Endothelial cell of umbilical vein (primary cell): ENCODE results near the gene LRP1-AS. TPM values are rescaled to one million over a fixed set of nuclear protein-coding genes. Genes with fewer than 3 reads are reported as not detected.
A peak's percentile ranks its signal among the peaks of the same experiment; 100 is the strongest.

Experiments
- BruUV-seq: library from RNA; stranded (reverse); fragments of 400-500 nt; replicated peaks from 2 replicates; lab custom pipeline; 2021; lab: Mats Ljungman, UMichigan
- CTCF ChIA-PET: fragments of 300-600, 350-600 bp; sonication (Branson Sonifier 250); formaldehyde crosslinking; loops from one replicate; lab custom pipeline; 2021; ENCODE audit warnings: antibody characterized with exemption, inconsistent platforms; lab: Charles Lee
- POLR2A ChIA-PET: fragments of 300-600, 350-600 bp; sonication (Branson Sonifier 250); formaldehyde crosslinking; loops from one replicate; lab custom pipeline; 2021; ENCODE audit warnings: antibody characterized with exemption, inconsistent platforms; lab: Charles Lee
- DNase-seq: peaks from one replicate; pipeline ENCODE4 v3.0.0-alpha.2; 2011; ENCODE audit warnings: low read depth, low spot score
- FAIRE-seq: peaks from 2 replicates; lab custom pipeline; 2011; peaks lifted over from hg19 to GRCh38; lab: Jason Lieb, UNC
- H2AFZ ChIP-seq: 2 replicates; pipeline ENCODE4 v1.6.0; 2012; ENCODE audit warnings: low read depth, low read length, control low read depth, inconsistent platforms
- H3K27ac ChIP-seq: 2 replicates; pipeline ENCODE4 v1.5.1; 2011; ENCODE audit warnings: low read depth, mild to moderate bottlenecking, control low read depth, low read length, moderate library complexity; ENCODE audit not compliant: insufficient read depth
- H3K27me3 ChIP-seq, 2 experiments: 2 replicates each; pipeline versions ENCODE4 v1.6.0 to v1.6.1; 2011; ENCODE audit warnings: low read length in 2 of 2, mixed read lengths in 1 of 2; ENCODE audit not compliant: control insufficient read depth in 2 of 2, insufficient read depth in 2 of 2
- H3K36me3 ChIP-seq, 2 experiments: 2 replicates in 1 of 2; 3 replicates in 1 of 2; pipeline ENCODE4 v1.5.1; 2011; ENCODE audit warnings: low read length in 2 of 2, mild to moderate bottlenecking in 1 of 2, moderate library complexity in 1 of 2; ENCODE audit not compliant: control insufficient read depth in 2 of 2, insufficient read depth in 2 of 2; ENCODE audit errors: extremely low read depth in 1 of 2
- H3K4me1 ChIP-seq: 3 replicates; pipeline ENCODE4 v1.5.1; 2011; ENCODE audit warnings: mild to moderate bottlenecking, low read length; ENCODE audit not compliant: control insufficient read depth, insufficient read depth; ENCODE audit errors: extremely low read depth
- H3K4me2 ChIP-seq: 2 replicates; pipeline ENCODE4 v1.6.1; 2011; ENCODE audit warnings: low read length, control low read depth, mixed read lengths; ENCODE audit not compliant: insufficient read depth
- H3K4me3 ChIP-seq, 3 experiments: fragments of 200-600 bp in 1 of 3; sonication (generic), shearing (Covaris generic) in 1 of 3; replicated peaks in 1 of 3; 2 replicates each; pipeline ENCODE4 v1.5.1; 2011 to 2016; ENCODE audit warnings: control low read depth in 3 of 3, low read length in 3 of 3, mild to moderate bottlenecking in 2 of 3, inconsistent platforms in 1 of 3, low read depth in 1 of 3, moderate library complexity in 1 of 3; ENCODE audit not compliant: insufficient read depth in 1 of 3
- H3K79me2 ChIP-seq: 2 replicates; pipeline ENCODE4 v1.6.0; 2012; ENCODE audit warnings: low read length, inconsistent platforms; ENCODE audit not compliant: control insufficient read depth, insufficient read depth
- H3K9ac ChIP-seq: replicated peaks from 2 replicates; pipeline ENCODE3; 2011; ENCODE audit warnings: low read length, control low read depth; ENCODE audit not compliant: insufficient read depth; ENCODE audit errors: extremely low read depth
- H3K9me1 ChIP-seq: replicated peaks from 3 replicates; pipeline ENCODE4 v1.6.0; 2011; ENCODE audit warnings: mild to moderate bottlenecking, low read length; ENCODE audit not compliant: control insufficient read depth, insufficient read depth; ENCODE audit errors: extremely low read depth
- H3K9me3 ChIP-seq: replicated peaks from 2 replicates; pipeline ENCODE4 v1.5.1; 2012; ENCODE audit warnings: low read length, inconsistent platforms; ENCODE audit not compliant: control insufficient read depth, insufficient read depth
- H4K20me1 ChIP-seq: replicated peaks from 2 replicates; pipeline ENCODE3; 2011; ENCODE audit warnings: mild to moderate bottlenecking, low read length; ENCODE audit not compliant: control insufficient read depth, insufficient read depth; ENCODE audit errors: extremely low read depth
- CTCF ChIP-seq, 2 donors: IDR thresholded peaks; 1 replicate in 1 of 2; 2 replicates in 1 of 2; pipeline ENCODE4 v1.5.1; 2011; ENCODE audit warnings: low read length in 2 of 2, mild to moderate bottlenecking in 2 of 2, moderate library complexity in 2 of 2, control low read depth in 1 of 2, inconsistent platforms in 1 of 2, low read depth in 1 of 2; ENCODE audit not compliant: insufficient read depth in 1 of 2; ENCODE audit errors: extremely low read depth in 1 of 2
- FOS ChIP-seq: IDR thresholded peaks from 2 replicates; pipeline ENCODE4 v1.6.1; 2011; ENCODE audit warnings: mild to moderate bottlenecking, low read length, moderate library complexity, borderline replicate concordance; ENCODE audit not compliant: insufficient read depth
- GATA2 ChIP-seq: IDR thresholded peaks from 2 replicates; pipeline ENCODE4 v1.7.0; 2011; ENCODE audit warnings: low read depth, mild to moderate bottlenecking, moderate library complexity, mixed read lengths, low read length; ENCODE audit not compliant: insufficient read length, insufficient read depth
- POLR2A ChIP-seq: IDR thresholded peaks from 2 replicates; pipeline ENCODE4 v1.6.1; 2012; ENCODE audit warnings: low read depth, mild to moderate bottlenecking, control low read depth, low read length
- dilution Hi-C: fragments of 300-500 bp; cut with MboI; formaldehyde crosslinking; loops from one replicate; pipeline ENCODE4 v1.15.0; 2019; ENCODE audit warnings: low sequenced_read_pairs; ENCODE audit not compliant: extremely low pct_ligation_motif_present
- intact Hi-C: fragments of 100-400 bp; cut with micrococcal nuclease; formaldehyde crosslinking; loops from one replicate; pipeline ENCODE4 v1.10.0; 2022
- polyA plus RNA-seq, 4 experiments: library from polyadenylated mRNA; depleted of rRNA in 3 of 4; stranded (reverse) in 3 of 4; unstranded in 1 of 4; fragments of >200 nt; gene quantifications; 2 replicates each; pipeline versions ENCODE4 v1.2.1 to v1.2.3, GENCODE V29; 2011 to 2012; ENCODE audit warnings: missing spikeins in 1 of 4
- total RNA-seq: library from RNA; stranded (reverse); gene quantifications from 2 replicates; pipeline ENCODE4 v1.2.3, GENCODE V29; 2021

Gene LRP1-AS
- total and polyA plus RNA-seq, 2 donors (not counting 3 experiments of a cell fraction or from before 2014, with no cell fraction given) = not detected

- CTCF ChIA-PET = interaction anchor here (0.6 to 18.0 kb wide), 28 partner anchors 9 to 440 kb away, joined by 3 to 429 read pairs (median 4); partner anchors contain the start of genes NEMP1 and STAT6
- H3K4me3 ChIP-seq = no peak overlapping the region
- dilution Hi-C loops = loop anchor here (5.0 kb wide), 1 partner anchor 48 kb away; no protein-coding TSS in a partner anchor
- peak; percentile 65 for DNase-seq
- H3K4me1 ChIP-seq = peaks cover 4% of the 10 kb centered on the region
- H2AFZ ChIP-seq = no peak overlapping the region
- no peaks in the 10 kb centered on the region for H3K9me1 ChIP-seq
- H3K27ac ChIP-seq = no peak overlapping the region
- intact Hi-C loops = loop anchor here (1.0 kb wide), 2 partner anchors 49 to 59 kb away; no protein-coding TSS in a partner anchor
- peak; percentile 96 for FAIRE-seq
- H3K9ac ChIP-seq = no peak overlapping the region
- POLR2A ChIA-PET = no interaction called here
- no peak for TF ChIP-seq POLR2A
- TF ChIP-seq CTCF (IDR thresholded peaks at IDR 0.05; ENCODE audit: extremely low read depth in 1 of 2, insufficient read depth in 1 of 2, low read depth in 1 of 2, low read length in 2 of 2) = peak; percentile 90 to 93
- no peak for TF ChIP-seq GATA2
- H3K79me2 ChIP-seq = no peaks in the 10 kb centered on the region
- H3K27me3 ChIP-seq = peaks cover 17 to 32% of the 10 kb centered on the region in 2 experiments
- no peak overlapping the region for H3K4me2 ChIP-seq
- H3K9me3 ChIP-seq = no peaks in the 10 kb centered on the region
- H3K36me3 ChIP-seq = no peaks in the 10 kb centered on the region
- no peaks in the 10 kb centered on the region for H4K20me1 ChIP-seq
- BruUV-seq = no TSS peak
These were observed 23.1 kb downstream of the LRP1-AS start for GRCh38 chr12:57124261-57124877.

- dilution Hi-C loops (loop anchor here (5.0 kb wide), 1 partner anchor 48 kb away; no protein-coding TSS in a partner anchor), intact Hi-C loops (loop anchor here (1.0 kb wide), 2 partner anchors 49 to 59 kb away; no protein-coding TSS in a partner anchor)
- no peaks in the 10 kb centered on the region for H3K36me3 ChIP-seq
- peaks cover 4% of the 10 kb centered on the region for H3K4me1 ChIP-seq
- BruUV-seq = no TSS peak
- DNase-seq (no peak), FAIRE-seq (no peak)
- POLR2A ChIA-PET = no interaction called here
- H3K4me2 ChIP-seq = no peak overlapping the region
- H3K9me3 ChIP-seq = no peaks in the 10 kb centered on the region
- no peak overlapping the region for H3K9ac ChIP-seq
- no peaks in the 10 kb centered on the region for H4K20me1 ChIP-seq
- H3K9me1 ChIP-seq = no peaks in the 10 kb centered on the region
- H2AFZ ChIP-seq = no peak overlapping the region
- TF ChIP-seq FOS = no peak
- TF ChIP-seq CTCF (IDR thresholded peaks at IDR 0.05; ENCODE audit: extremely low read depth in 1 of 2, insufficient read depth in 1 of 2, low read depth in 1 of 2, low read length in 2 of 2) = no peak
- no peak for TF ChIP-seq POLR2A
- H3K79me2 ChIP-seq = no peaks in the 10 kb centered on the region
- no peak overlapping the region for H3K27ac ChIP-seq
- no peak overlapping the region for H3K4me3 ChIP-seq
- H3K27me3 ChIP-seq = peaks cover 17 to 31% of the 10 kb centered on the region in 2 experiments
- CTCF ChIA-PET = interaction anchor here (0.9 to 18.0 kb wide), 24 partner anchors 8 to 440 kb away, joined by 3 to 429 read pairs (median 4); partner anchors contain the start of genes NEMP1, SHMT2 and STAT6
These were observed 23.6 kb downstream of the LRP1-AS start for GRCh38 chr12:57123813-57124212.
